ENCODE data around the gene EHBP1L1.

Gene EHBP1L1

DNA sequence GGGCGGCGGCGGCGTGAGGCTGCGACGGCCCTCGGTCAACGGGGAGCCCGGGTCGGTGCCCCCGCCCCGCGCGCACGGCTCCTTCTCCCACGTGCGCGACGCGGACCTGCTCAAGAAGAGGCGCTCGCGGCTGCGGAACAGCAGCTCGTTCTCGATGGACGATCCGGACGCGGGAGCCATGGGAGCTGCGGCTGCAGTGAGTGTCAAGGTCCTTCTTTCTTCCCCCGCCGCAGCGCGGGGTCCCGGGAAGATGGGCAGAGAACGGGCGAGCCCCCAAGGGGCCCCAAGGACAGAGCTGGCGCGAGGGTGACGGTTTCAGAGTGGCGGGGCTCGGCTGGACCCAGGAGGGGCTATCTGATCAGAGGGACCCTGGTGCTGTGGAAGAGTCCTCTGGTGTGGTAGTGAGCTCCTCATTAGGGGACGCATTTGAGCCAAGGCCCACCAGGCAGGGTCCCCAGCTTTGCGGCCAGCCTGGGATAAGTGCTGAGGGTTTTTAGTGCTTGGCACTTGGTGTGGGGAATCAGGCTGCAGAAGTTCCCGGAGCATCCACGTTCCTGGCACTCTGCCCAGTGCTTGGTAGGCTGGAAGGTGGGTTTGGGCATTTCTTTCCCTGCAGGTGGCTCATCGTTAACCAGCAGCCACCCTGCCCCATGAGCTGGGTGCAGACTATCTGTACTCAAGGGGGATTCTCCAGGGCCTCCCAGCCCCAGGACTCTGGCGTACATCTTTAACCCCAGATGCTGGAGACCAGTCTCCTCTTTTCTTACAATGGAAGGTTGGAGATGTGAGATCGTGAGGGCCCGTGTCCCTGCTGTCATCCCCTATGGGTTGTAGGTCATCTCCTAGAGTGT is 9.8 kb downstream of the EHBP1L1 start:
- peak overlapping the region; percentile 8 to 91 for H3K27ac ChIP-seq
- no peak for TF ChIP-seq CTCF (IDR thresholded peaks at IDR 0.05)
- H3K4me3 ChIP-seq, result no peak overlapping the region
- no peak for DNase-seq (ENCODE audit: low spot score)

- DNase-seq (ENCODE audit: low spot score), result no peak
- H3K27ac ChIP-seq, result peak overlapping the region; percentile 39 to 91
- TF ChIP-seq CTCF (IDR thresholded peaks at IDR 0.05), result no peak
- H3K4me3 ChIP-seq, result no peak overlapping the region
Measured at GRCh38 chr11:65586247-65586630, 10.4 kb downstream of the EHBP1L1 start.

- no peak for DNase-seq (ENCODE audit: low spot score)
Measured at GRCh38 chr11:65586676-65587075, 10.8 kb downstream of the EHBP1L1 start.

DNA sequence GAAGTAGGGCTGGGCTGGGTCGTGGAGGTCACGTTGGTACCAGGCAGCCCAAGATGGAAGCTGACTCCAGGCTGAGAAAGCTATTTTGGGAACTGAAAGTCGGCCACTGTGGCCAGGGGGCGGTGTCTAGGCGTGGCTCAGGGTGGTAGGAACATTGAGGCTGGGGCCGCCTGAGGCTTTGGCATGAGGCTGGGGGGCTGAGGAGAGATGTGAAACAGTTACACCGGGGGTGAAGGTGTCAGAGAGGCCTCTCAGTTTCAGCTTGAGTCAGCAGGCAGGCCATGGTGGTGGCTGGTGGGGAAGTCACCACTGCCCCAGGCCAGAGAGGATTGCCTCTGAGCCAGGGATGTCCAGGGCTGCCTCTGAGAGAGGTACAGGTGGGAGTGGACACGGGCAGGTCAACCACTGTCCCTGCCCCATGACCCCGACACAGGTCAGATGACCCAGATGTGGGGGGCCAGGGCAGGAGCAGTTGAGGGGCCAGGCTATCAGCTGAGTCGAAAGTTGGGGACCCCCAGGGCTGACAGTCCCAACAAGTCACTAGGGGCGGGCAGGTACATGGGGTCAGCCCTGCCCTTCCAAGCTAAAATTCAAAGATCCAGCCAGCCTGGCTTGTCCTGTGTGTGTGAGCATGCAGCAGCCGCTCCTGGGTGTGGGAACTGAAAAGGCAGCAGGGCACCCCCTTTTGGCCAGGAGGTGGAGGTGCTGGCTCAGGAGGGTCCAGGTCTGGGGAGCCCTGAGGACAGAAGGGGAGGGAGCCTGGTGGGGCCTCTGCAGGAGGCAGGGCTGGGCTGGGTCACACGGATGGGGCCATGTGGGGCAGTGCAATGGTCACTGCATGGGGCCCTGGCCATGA is 12.6 kb downstream of the EHBP1L1 start:
- Histone ChIP-seq H3K27ac (peak overlapping the region; percentile 72 to 91), H3K4me3 (peak overlapping the region; percentile 15)
- no peak for DNase-seq (ENCODE audit: low spot score)

More at GRCh38 chr11:65586676-65587075, 10.8 kb downstream of the EHBP1L1 start:
- TF ChIP-seq CTCF (IDR thresholded peaks at IDR 0.05), result no peak
- Histone ChIP-seq H3K4me3 (peak overlapping the region; percentile 51), H3K27ac (peak overlapping the region; percentile 39 to 91)

GRCh38 chr11:65589444-65590239 is 13.8 kb downstream of the EHBP1L1 start:
- Histone ChIP-seq H3K27ac (peak overlapping the region in 1 of 2 donors; percentile 91), H3K4me3 (no peak overlapping the region)
- no peak for TF ChIP-seq CTCF (IDR thresholded peaks at IDR 0.05)
- DNase-seq (ENCODE audit: low spot score), result no peak

More for the DNA sequence above, 12.6 kb downstream of the EHBP1L1 start:
- TF ChIP-seq CTCF (IDR thresholded peaks at IDR 0.05), result no peak

- no peak for DNase-seq (ENCODE audit: low spot score)
- Histone ChIP-seq H3K4me3 (no peak overlapping the region), H3K27ac (peak overlapping the region in 1 of 2 donors; percentile 91)
- TF ChIP-seq CTCF (IDR thresholded peaks at IDR 0.05), result no peak
Measured at GRCh38 chr11:65590240-65590738, 14.4 kb downstream of the EHBP1L1 start.
